Subcutaneous abdominal adipose tissue (tissue), 5 donors: ENCODE results near the gene PAQR4.
A peak's percentile ranks its signal among the peaks of the same experiment; 100 is the strongest.

Experiments
- H3K27ac ChIP-seq: one replicate; pipeline ENCODE4 v1.7.0; 2013; ENCODE audit warnings: low read depth, mild to moderate bottlenecking, inconsistent platforms, low read length, moderate library complexity
- H3K27me3 ChIP-seq, 5 donors: one replicate each; pipeline ENCODE4 v1.7.0; 2013; ENCODE audit warnings: low read length in 5 of 5, inconsistent platforms in 1 of 5; ENCODE audit not compliant: control insufficient read depth in 5 of 5, insufficient read depth in 4 of 5
- H3K36me3 ChIP-seq, 5 donors: one replicate each; pipeline ENCODE4 v1.7.0; 2013; ENCODE audit warnings: low read length in 5 of 5; ENCODE audit not compliant: control insufficient read depth in 5 of 5, insufficient read depth in 5 of 5
- H3K4me1 ChIP-seq, 5 donors: one replicate each; pipeline ENCODE4 v1.7.0; 2013; ENCODE audit warnings: low read length in 5 of 5, mild to moderate bottlenecking in 3 of 5, moderate library complexity in 1 of 5; ENCODE audit not compliant: control insufficient read depth in 5 of 5, insufficient read depth in 5 of 5
- H3K4me3 ChIP-seq, 5 donors: one replicate each; pipeline ENCODE4 v1.7.0; 2013; ENCODE audit warnings: low read length in 5 of 5, low read depth in 1 of 5
- H3K9ac ChIP-seq, 5 donors: one replicate each; pipeline ENCODE4 v1.7.0; 2013; ENCODE audit warnings: low read length in 5 of 5, mild to moderate bottlenecking in 4 of 5, moderate library complexity in 3 of 5
- H3K9me3 ChIP-seq, 5 donors: one replicate each; pipeline ENCODE4 v1.7.0; 2013; ENCODE audit warnings: low read length in 5 of 5; ENCODE audit not compliant: control insufficient read depth in 5 of 5
- donor health status: healthy.
- donor health status: healthy.
- donor health status: healthy.
- donor health status: healthy.
- donor health status: healthy.

The PAQR4 gene

GRCh38 chr16:2970563-2970962, 1.4 kb downstream of the PAQR4 start:
- Histone ChIP-seq H3K36me3 (peaks cover 0 to 4% (median 0%) of the 10 kb centered on the region in 5 donors), H3K9ac (peak overlapping the region in 2 of 5 donors; percentile 53 to 64), H3K4me3 (peak overlapping the region in 3 of 5 donors; percentile 72 to 78 (median 78)), H3K27ac (no peak overlapping the region), H3K27me3 (peaks cover 12 to 35% (median 25%) of the 10 kb centered on the region in 5 donors), H3K4me1 (peaks cover 0 to 47% (median 31%) of the 10 kb centered on the region in 5 donors), H3K9me3 (no peaks in the 10 kb centered on the region)

- Histone ChIP-seq H3K36me3 (peaks cover 0 to 4% (median 0%) of the 10 kb centered on the region in 5 donors), H3K27ac (no peak overlapping the region), H3K9me3 (no peaks in the 10 kb centered on the region), H3K4me1 (peaks cover 0 to 47% (median 31%) of the 10 kb centered on the region in 5 donors), H3K4me3 (no peak overlapping the region), H3K27me3 (peaks cover 6 to 27% (median 17%) of the 10 kb centered on the region in 5 donors), H3K9ac (no peak overlapping the region)
Observed at GRCh38 chr16:2971134-2971984, 2.2 kb downstream of the PAQR4 start.

DNA sequence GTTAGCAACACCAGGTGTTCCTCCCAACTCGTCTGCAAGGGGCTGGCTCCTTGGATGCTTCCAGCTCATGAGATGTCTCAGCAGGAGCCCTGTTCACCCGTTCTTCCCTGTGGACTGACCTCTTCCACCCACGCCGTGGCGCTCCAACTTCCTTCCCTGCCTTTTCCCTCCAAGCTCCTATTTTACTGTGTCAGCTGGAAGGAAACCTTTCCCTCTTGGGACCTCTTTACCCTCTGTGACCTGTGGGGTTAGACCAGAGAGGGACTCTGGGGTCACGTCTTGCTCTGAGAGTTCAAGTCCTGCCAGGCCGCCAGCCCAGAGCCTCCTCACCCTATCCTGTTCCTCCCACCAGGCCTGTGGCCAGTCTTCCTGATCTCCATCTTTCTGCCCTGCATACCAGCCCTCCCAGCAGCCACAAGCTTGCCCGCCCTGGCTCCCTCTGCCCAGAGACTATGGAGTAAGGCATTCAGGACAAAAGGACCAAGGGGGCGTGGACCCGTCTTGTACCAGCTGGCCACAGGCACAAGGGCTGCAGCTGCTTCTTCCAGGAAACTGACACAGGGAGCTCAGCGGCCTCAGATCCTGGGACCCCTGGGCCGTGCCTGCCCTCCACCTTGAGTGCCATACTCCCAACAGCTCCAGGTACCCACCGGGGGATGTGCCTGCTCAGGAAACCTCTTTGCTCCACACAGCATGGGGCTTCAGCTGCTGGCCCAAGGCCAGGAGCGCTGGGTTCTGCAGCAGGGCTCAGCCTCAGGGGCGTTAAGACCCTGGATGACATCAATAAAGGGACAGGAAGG, 3.0 kb downstream of the PAQR4 start:
- no peak overlapping the region for H3K4me3 ChIP-seq
- peaks cover 6 to 21% (median 11%) of the 10 kb centered on the region in 5 donors for H3K27me3 ChIP-seq
- H3K9me3 ChIP-seq: no peaks in the 10 kb centered on the region
- H3K36me3 ChIP-seq: peaks cover 0 to 4% (median 0%) of the 10 kb centered on the region in 5 donors
- H3K27ac ChIP-seq: no peak overlapping the region
- H3K4me1 ChIP-seq: peaks cover 0 to 41% (median 28%) of the 10 kb centered on the region in 5 donors
- no peak overlapping the region for H3K9ac ChIP-seq

DNA sequence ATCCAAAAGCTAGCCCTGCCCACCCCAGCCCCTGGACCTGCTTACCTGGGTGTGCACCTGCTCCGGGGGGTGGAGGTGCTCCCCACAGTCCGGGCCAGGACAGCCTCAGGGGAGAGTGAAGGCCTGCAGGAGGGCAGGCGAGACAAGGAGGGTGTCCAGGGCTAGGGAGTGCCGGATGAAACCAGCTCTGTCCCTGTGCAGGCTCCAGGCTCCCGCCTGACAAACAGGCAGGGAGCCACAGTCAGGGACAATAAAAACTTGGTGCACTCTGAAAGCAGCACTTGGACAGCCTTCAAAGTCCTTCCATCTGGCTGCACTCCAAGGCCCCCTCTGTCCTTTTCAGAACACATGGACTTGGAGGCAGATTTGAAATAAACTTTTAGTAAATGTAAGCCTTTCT, 3.9 kb downstream of the PAQR4 start:
- H3K9me3 ChIP-seq: no peaks in the 10 kb centered on the region
- H3K9ac ChIP-seq: no peak overlapping the region
- H3K36me3 ChIP-seq: peaks cover 0 to 4% (median 0%) of the 10 kb centered on the region in 5 donors
- H3K27ac ChIP-seq: no peak overlapping the region
- no peak overlapping the region for H3K4me3 ChIP-seq
- H3K27me3 ChIP-seq: peaks cover under 1 to 17% (median 3%) of the 10 kb centered on the region in 5 donors
- H3K4me1 ChIP-seq: peaks cover 0 to 33% (median 24%) of the 10 kb centered on the region in 5 donors

GRCh38 chr16:2973605-2974318, 4.6 kb downstream of the PAQR4 start:
- Histone ChIP-seq H3K36me3 (peaks cover 0 to 4% (median 0%) of the 10 kb centered on the region in 5 donors), H3K4me1 (peaks cover 0 to 26% (median 18%) of the 10 kb centered on the region in 5 donors), H3K9ac (no peak overlapping the region), H3K4me3 (no peak overlapping the region), H3K9me3 (no peaks in the 10 kb centered on the region), H3K27ac (no peak overlapping the region), H3K27me3 (peaks cover 0 to 13% (median 0%) of the 10 kb centered on the region in 5 donors)

DNA sequence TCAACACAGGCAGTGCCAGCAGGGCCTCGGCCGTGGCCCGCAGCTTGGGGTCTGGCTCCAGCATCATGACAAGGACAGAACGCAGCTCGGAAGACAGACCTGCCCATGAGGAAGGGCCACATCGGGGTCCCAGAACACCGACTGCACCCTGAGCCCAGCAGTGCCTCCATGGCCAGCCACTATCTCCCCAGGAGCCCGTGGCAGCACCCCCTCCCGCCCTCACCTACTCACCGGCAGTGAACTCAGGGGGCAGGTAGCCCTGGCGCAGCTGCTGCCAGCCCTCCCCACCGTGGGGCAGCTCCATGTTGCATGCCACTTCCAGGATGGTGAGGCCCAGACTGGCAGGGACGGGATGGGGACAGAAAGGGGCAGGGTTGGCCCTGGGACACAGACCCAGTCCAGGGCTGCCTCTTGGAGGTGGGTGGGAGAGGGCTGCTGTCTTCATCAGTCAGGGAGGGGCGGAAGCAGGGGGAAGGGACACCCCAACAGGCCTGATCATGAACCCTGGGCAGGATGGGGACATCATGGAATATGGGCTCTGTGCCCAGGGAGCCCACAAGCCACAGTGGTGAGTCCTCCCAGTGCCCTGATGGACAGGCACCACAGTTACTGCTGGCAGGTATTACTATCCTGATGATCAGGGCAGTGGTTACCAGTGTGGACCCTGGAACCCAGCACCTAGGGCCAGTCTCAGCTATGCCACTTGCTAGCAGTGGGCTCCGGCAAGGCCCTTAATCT, 5.3 kb downstream of the PAQR4 start:
- peaks cover 0 to 4% (median 0%) of the 10 kb centered on the region in 5 donors for H3K36me3 ChIP-seq
- no peak overlapping the region for H3K4me3 ChIP-seq
- peaks cover 0 to 15% (median 3%) of the 10 kb centered on the region in 5 donors for H3K27me3 ChIP-seq
- no peak overlapping the region for H3K27ac ChIP-seq
- peaks cover 0 to 21% (median 15%) of the 10 kb centered on the region in 5 donors for H3K4me1 ChIP-seq
- no peaks in the 10 kb centered on the region for H3K9me3 ChIP-seq
- peak overlapping the region in 1 of 5 donors; percentile 4 for H3K9ac ChIP-seq

DNA sequence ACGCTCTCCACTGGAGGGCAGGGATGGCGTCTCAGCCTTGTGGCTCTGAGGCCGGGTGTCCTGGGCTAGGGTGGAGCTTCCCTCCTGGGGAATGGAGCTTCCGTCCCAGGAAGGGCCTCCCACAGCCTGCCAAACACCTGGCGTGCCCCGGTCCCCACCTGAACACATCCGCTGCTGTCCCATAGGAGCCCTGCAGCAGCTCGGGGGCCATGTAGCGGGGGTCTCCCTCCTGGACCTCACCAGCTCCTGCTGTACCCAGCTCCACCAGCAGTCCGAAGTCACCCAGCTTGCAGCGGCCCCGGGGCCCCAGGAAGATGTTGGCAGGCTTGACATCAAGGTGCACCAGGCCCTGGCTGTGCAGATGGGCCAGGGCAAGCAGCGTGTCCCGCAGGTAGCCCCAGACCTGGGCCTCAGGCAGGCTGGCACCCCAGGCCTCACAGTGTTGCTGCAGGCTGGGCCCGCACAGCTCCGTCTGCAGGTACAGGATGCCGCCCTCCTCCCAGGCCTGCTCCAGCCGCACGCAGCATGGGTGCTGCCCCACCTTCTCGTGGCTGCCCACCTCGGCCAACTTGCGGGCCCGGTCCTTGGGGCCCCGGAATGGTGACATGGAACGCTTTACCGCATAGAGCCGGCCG, 6.1 kb downstream of the PAQR4 start:
- H3K27me3 ChIP-seq: peaks cover 0 to 18% (median 6%) of the 10 kb centered on the region in 5 donors
- H3K27ac ChIP-seq: no peak overlapping the region
- no peaks in the 10 kb centered on the region for H3K9me3 ChIP-seq
- H3K9ac ChIP-seq: peak overlapping the region in 1 of 5 donors; percentile 4
- peaks cover 0 to 4% (median 0%) of the 10 kb centered on the region in 5 donors for H3K36me3 ChIP-seq
- H3K4me3 ChIP-seq: no peak overlapping the region
- H3K4me1 ChIP-seq: peaks cover 0 to 21% (median 13%) of the 10 kb centered on the region in 5 donors

- peaks cover 0 to 20% (median 14%) of the 10 kb centered on the region in 5 donors for H3K4me1 ChIP-seq
Observed at GRCh38 chr16:2976201-2976600, 7.1 kb downstream of the PAQR4 start.

More at GRCh38 chr16:2976201-2976600, 7.1 kb downstream of the PAQR4 start:
- peaks cover 0 to 18% (median 6%) of the 10 kb centered on the region in 5 donors for H3K27me3 ChIP-seq
- H3K36me3 ChIP-seq: peaks cover 0 to 4% (median 0%) of the 10 kb centered on the region in 5 donors
- H3K9me3 ChIP-seq: no peaks in the 10 kb centered on the region
- H3K27ac ChIP-seq: no peak overlapping the region
- no peak overlapping the region for H3K9ac ChIP-seq
- H3K4me3 ChIP-seq: no peak overlapping the region
